Kidney epithelial cell (primary cell): Measurements from ENCODE around the gene ZNF385C. TPM values are rescaled to one million over a fixed set of nuclear protein-coding genes. Genes with fewer than 3 reads are reported as not detected.

Source experiments
- DNase-seq: peaks from one replicate; pipeline ENCODE4 v3.0.0-alpha.2; 2010; ENCODE audit warnings: low read depth
- H3K27me3 ChIP-seq: 2 replicates; pipeline ENCODE4 v1.6.0; 2011; ENCODE audit warnings: low read length; ENCODE audit not compliant: control insufficient read depth, insufficient read depth
- H3K36me3 ChIP-seq: 2 replicates; pipeline ENCODE4 v1.5.1; 2011; ENCODE audit warnings: low read length; ENCODE audit not compliant: control insufficient read depth, insufficient read depth
- H3K4me3 ChIP-seq: 2 replicates; pipeline ENCODE4 v1.5.1; 2011; ENCODE audit warnings: low read depth, mild to moderate bottlenecking, control low read depth, low read length
- CTCF ChIP-seq: IDR thresholded peaks from 2 replicates; pipeline ENCODE4 v1.5.1; 2011; ENCODE audit warnings: mild to moderate bottlenecking, moderate library complexity, low read length, control low read depth, inconsistent platforms; ENCODE audit not compliant: insufficient read depth, poor library complexity, severe bottlenecking
- total RNA-seq: library from RNA; depleted of rRNA; stranded (reverse); fragments of >200 nt; gene quantifications from 2 replicates; pipeline ENCODE4 v1.2.3, GENCODE V29; 2015

ZNF385C gene
- total RNA-seq, 1 donor from 2014 or later: 0.04 TPM

GRCh38 chr17:42127414-42127813, 29.1 kb upstream of the ZNF385C start:
- DNase-seq: no peak
- TF ChIP-seq CTCF: no peak
- no peak overlapping the region for H3K4me3 ChIP-seq
- H3K36me3 ChIP-seq: peaks cover 2% of the 10 kb centered on the region
- no peaks in the 10 kb centered on the region for H3K27me3 ChIP-seq

DNA sequence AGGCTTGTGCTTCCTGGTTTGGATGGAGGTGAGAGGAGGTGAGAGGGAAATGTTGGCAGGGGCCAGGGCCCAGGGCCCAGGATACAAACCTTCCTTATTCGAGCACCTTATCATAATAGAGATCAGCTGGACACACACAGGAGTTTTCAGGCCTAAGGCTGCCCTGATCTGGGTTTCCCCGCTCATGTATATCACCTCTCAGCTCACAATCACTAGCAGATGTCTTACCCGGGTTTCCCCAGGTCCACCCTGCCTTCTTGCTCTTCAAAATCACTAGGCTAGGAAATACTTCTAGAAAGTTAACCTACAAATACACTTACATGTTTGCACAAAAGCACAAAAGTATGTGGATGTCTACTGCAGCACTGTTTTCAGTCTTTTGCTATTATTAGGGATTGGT, 28.6 kb upstream of the ZNF385C start:
- no peaks in the 10 kb centered on the region for H3K27me3 ChIP-seq
- H3K4me3 ChIP-seq: no peak overlapping the region
- TF ChIP-seq CTCF: no peak
- H3K36me3 ChIP-seq: peaks cover 2% of the 10 kb centered on the region
- DNase-seq: no peak

- Histone ChIP-seq H3K27me3 (no peaks in the 10 kb centered on the region), H3K36me3 (peaks cover 2% of the 10 kb centered on the region), H3K4me3 (no peak overlapping the region)
- TF ChIP-seq CTCF: no peak
- DNase-seq: no peak
Observed at GRCh38 chr17:42125565-42125964, 27.3 kb upstream of the ZNF385C start.

- TF ChIP-seq CTCF: no peak
- Histone ChIP-seq H3K36me3 (peaks cover 2% of the 10 kb centered on the region), H3K4me3 (no peak overlapping the region), H3K27me3 (no peaks in the 10 kb centered on the region)
- DNase-seq: no peak
Observed at GRCh38 chr17:42124256-42124655, 26.0 kb upstream of the ZNF385C start.

DNA sequence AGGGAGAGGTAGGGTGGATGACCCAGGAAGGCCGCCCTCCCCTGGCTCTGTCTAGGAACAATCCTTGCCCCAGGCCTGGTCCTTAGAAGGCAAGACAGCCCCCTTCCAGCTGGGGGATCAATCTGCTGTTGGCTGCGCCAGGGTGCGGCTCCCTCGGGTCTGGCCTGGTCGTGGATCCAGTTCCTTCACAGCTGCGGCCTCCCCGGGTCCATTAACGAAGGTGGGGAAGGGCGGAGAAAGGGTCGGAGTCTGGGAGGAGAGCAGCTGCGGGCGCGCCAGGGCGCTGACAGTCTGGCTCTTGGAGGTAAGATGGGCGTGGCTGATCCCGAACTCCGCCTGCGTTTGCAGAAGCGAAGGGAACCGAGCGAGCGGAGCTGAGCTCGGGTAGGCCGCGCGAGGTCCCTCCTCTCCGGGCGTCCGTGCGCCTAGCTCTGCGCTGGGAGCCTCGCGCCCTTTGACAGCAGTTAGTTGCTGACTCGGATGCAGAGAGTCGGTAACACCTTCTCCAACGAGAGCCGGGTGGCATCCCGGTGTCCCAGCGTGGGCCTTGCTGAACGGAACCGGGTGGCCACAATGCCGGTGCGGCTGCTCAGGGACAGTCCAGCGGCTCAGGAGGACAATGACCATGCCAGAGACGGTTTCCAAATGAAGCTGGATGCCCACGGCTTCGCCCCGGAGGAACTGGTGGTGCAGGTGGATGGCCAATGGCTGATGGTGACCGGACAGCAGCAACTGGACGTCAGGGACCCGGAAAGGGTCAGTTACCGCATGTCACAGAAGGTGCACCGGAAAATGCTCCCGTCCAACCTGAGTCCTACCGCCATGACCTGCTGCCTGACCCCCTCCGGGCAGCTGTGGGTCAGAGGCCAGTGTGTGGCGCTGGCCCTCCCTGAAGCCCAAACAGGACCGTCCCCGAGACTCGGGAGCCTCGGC, 24.4 kb upstream of the ZNF385C start, which contains the start of gene HSPB9:
Gene HSPB9 (plus strand): TSS at position 434 of the 933 bp plus-strand sequence. CDS start 47 bp downstream, at position 481.
- no peaks in the 10 kb centered on the region for H3K27me3 ChIP-seq
- peaks cover 2% of the 10 kb centered on the region for H3K36me3 ChIP-seq
- H3K4me3 ChIP-seq: no peak within 1 kb of the TSS
- TF ChIP-seq CTCF: no peak
- no peak for DNase-seq
